H9 (cell line): ENCODE data around the gene TSTD2. TPM values are rescaled to one million over a fixed set of nuclear protein-coding genes. Genes with fewer than 3 reads are reported as not detected.

Experiments
- DNase-seq: peaks from one replicate; pipeline ENCODE4 v3.0.0-alpha.2; 2017
- H2AFZ ChIP-seq: one replicate; pipeline ENCODE4 v1.6.1; 2013; ENCODE audit warnings: mild to moderate bottlenecking, low read length, control low read depth, moderate library complexity
- H2AK5ac ChIP-seq: 2 replicates; pipeline ENCODE4 v1.6.1; 2013; ENCODE audit warnings: low read length, control low read depth, mixed read lengths; ENCODE audit not compliant: insufficient read length
- H2BK120ac ChIP-seq: one replicate; pipeline ENCODE4 v1.6.1; 2013; ENCODE audit warnings: low read depth, mild to moderate bottlenecking, low read length, control low read depth, inconsistent platforms; ENCODE audit not compliant: poor library complexity, severe bottlenecking
- H2BK12ac ChIP-seq: 2 replicates; pipeline ENCODE4 v1.6.1; 2013; ENCODE audit warnings: low read length, control low read depth, mixed read lengths, low read depth; ENCODE audit not compliant: insufficient read length
- H2BK15ac ChIP-seq: 2 replicates; pipeline ENCODE4 v1.6.1; 2013; ENCODE audit warnings: low read depth, low read length, control low read depth
- H2BK20ac ChIP-seq: one replicate; pipeline ENCODE4 v1.6.1; 2013; ENCODE audit warnings: low read depth, mild to moderate bottlenecking, low read length, control low read depth, inconsistent platforms; ENCODE audit not compliant: poor library complexity, severe bottlenecking
- H2BK5ac ChIP-seq: 2 replicates; pipeline ENCODE4 v1.6.1; 2013; ENCODE audit warnings: low read length, control low read depth, mixed read lengths; ENCODE audit not compliant: insufficient read length
- H3K14ac ChIP-seq: 2 replicates; pipeline ENCODE4 v1.6.1; 2013; ENCODE audit warnings: low read length, control low read depth; ENCODE audit not compliant: insufficient read depth
- H3K18ac ChIP-seq: 2 replicates; pipeline ENCODE4 v1.6.1; 2013; ENCODE audit warnings: low read depth, mild to moderate bottlenecking, mixed read lengths, low read length, control low read depth; ENCODE audit not compliant: insufficient read length
- H3K23ac ChIP-seq: 2 replicates; pipeline ENCODE4 v1.6.1; 2013; ENCODE audit warnings: low read length, control low read depth, mixed read lengths, low read depth; ENCODE audit not compliant: insufficient read length
- H3K23me2 ChIP-seq: 2 replicates; pipeline ENCODE4 v1.6.1; 2013; ENCODE audit warnings: low read depth, mild to moderate bottlenecking, mixed read lengths, low read length, control low read depth; ENCODE audit not compliant: insufficient read length, poor library complexity, severe bottlenecking
- H3K27ac ChIP-seq: 2 replicates; pipeline ENCODE4 v1.5.1; 2013; ENCODE audit warnings: low read length, control low read depth, mixed read lengths, low read depth; ENCODE audit not compliant: insufficient read length
- H3K27me3 ChIP-seq: 2 replicates; pipeline ENCODE4 v1.6.1; 2013; ENCODE audit warnings: low read length, control low read depth, inconsistent platforms; ENCODE audit not compliant: insufficient read depth
- H3K4ac ChIP-seq: 2 replicates; pipeline ENCODE4 v1.6.1; 2013; ENCODE audit warnings: low read depth, mild to moderate bottlenecking, control low read depth, inconsistent platforms, low read length, moderate library complexity
- H3K4me1 ChIP-seq: 2 replicates; pipeline ENCODE4 v1.6.1; 2013; ENCODE audit warnings: low read length, control low read depth, inconsistent platforms; ENCODE audit not compliant: insufficient read depth
- H3K4me2 ChIP-seq: 2 replicates; pipeline ENCODE4 v1.6.1; 2013; ENCODE audit warnings: low read length, control low read depth, mixed read lengths; ENCODE audit not compliant: insufficient read length, insufficient read depth
- H3K56ac ChIP-seq: 2 replicates; pipeline ENCODE4 v1.6.1; 2013; ENCODE audit warnings: low read depth, mild to moderate bottlenecking, mixed read lengths, low read length, control low read depth; ENCODE audit not compliant: insufficient read length
- H3K79me1 ChIP-seq: 2 replicates; pipeline ENCODE4 v1.6.1; 2013; ENCODE audit warnings: low read depth, mild to moderate bottlenecking, moderate library complexity, low read length, control low read depth, inconsistent platforms; ENCODE audit not compliant: insufficient read depth, poor library complexity, severe bottlenecking
- H3K79me2 ChIP-seq: 2 replicates; pipeline ENCODE4 v1.6.1; 2013; ENCODE audit warnings: low read length, control low read depth, inconsistent platforms; ENCODE audit not compliant: insufficient read depth
- H3K9ac ChIP-seq: 2 replicates; pipeline ENCODE4 v1.6.1; 2013; ENCODE audit warnings: low read length, control low read depth, mixed read lengths; ENCODE audit not compliant: insufficient read length; ENCODE audit errors: extremely low read depth
- H3K9me3 ChIP-seq: one replicate; pipeline ENCODE4 v1.6.1; 2013; ENCODE audit warnings: low read depth, low read length, inconsistent platforms; ENCODE audit not compliant: control insufficient read depth
- H3T11ph ChIP-seq: one replicate; pipeline ENCODE4 v1.6.1; 2013; ENCODE audit warnings: mild to moderate bottlenecking, low read length, control low read depth, inconsistent platforms
- H4K20me1 ChIP-seq: one replicate; pipeline ENCODE4 v1.6.1; 2013; ENCODE audit not compliant: control insufficient read depth, insufficient read length, insufficient read depth
- H4K5ac ChIP-seq: 2 replicates; pipeline ENCODE4 v1.6.1; 2013; ENCODE audit warnings: low read depth, mild to moderate bottlenecking, mixed read lengths, low read length, control low read depth; ENCODE audit not compliant: insufficient read length
- H4K8ac ChIP-seq: replicated peaks from 2 replicates; pipeline ENCODE4 v1.6.1; 2013; ENCODE audit warnings: low read length, control low read depth, mixed read lengths, low read depth; ENCODE audit not compliant: insufficient read length
- H4K91ac ChIP-seq: 2 replicates; pipeline ENCODE4 v1.6.1; 2013; ENCODE audit warnings: low read depth, mild to moderate bottlenecking, moderate library complexity, mixed read lengths, low read length, control low read depth; ENCODE audit not compliant: insufficient read length
- H3K27ac Mint-ChIP-seq, 3 experiments: 2 replicates in 2 of 3; 3 replicates in 1 of 3; pipeline ENCODE4 v1.8.0; 2020 to 2021; ENCODE audit warnings: mixed read lengths in 3 of 3, mild to moderate bottlenecking in 1 of 3, moderate library complexity in 1 of 3
- H3K27me3 Mint-ChIP-seq: 2 replicates; pipeline ENCODE4 v1.8.0; 2021; ENCODE audit warnings: low read depth, mild to moderate bottlenecking, moderate library complexity, mixed read lengths
- H3K36me3 Mint-ChIP-seq, 3 experiments: 2 replicates in 2 of 3; 3 replicates in 1 of 3; pipeline ENCODE4 v1.8.0; 2020 to 2021; ENCODE audit warnings: low read depth in 3 of 3, mixed read lengths in 3 of 3; ENCODE audit not compliant: insufficient read depth in 1 of 3
- H3K4me1 Mint-ChIP-seq, 2 experiments: 2 replicates each; pipeline ENCODE4 v1.8.0; 2020; ENCODE audit warnings: mixed read lengths in 2 of 2
- H3K4me3 Mint-ChIP-seq, 2 experiments: 2 replicates in 1 of 2; 3 replicates in 1 of 2; pipeline ENCODE4 v1.8.0; 2020 to 2021; ENCODE audit warnings: mild to moderate bottlenecking in 2 of 2, mixed read lengths in 2 of 2, moderate library complexity in 1 of 2
- H3K9me3 Mint-ChIP-seq, 2 experiments: 2 replicates in 1 of 2; 3 replicates in 1 of 2; pipeline ENCODE4 v1.8.0; 2020; ENCODE audit warnings: mild to moderate bottlenecking in 2 of 2, mixed read lengths in 2 of 2, moderate library complexity in 1 of 2
- CTCF ChIP-seq: fragments of 200-600 bp; sonication (generic); conservative IDR thresholded peaks from 3 replicates; pipeline ENCODE4 v1.8.0; 2021; ENCODE audit warnings: antibody characterized with exemption, mild to moderate bottlenecking
- WGBS: extraction: QIAGEN DNeasy Blood & Tissue Kit; methylation state at CpG from one replicate; pipeline ENCODE4 v1.1.7; 2013; ENCODE audit warnings: missing lambda C conversion rate, low lambda C conversion rate, mixed read lengths; ENCODE audit not compliant: insufficient read length; ENCODE audit errors: extremely low coverage; 5-methylcytosine and 5-hydroxymethylcytosine counted together
- total RNA-seq: library from RNA; stranded (reverse); gene quantifications from 2 replicates; pipeline ENCODE4 v1.2.1, GENCODE V29; 2021

The TSTD2 gene
- total RNA-seq, 1 experiment from 2014 or later = 23.5 TPM

GRCh38 chr9:97675655-97676054 lies 42.5 kb upstream of the TSTD2 start:
- no peak overlapping the region for H4K91ac ChIP-seq
- no peak overlapping the region for H2BK120ac ChIP-seq
- Mint-ChIP-seq H3K9me3 (no peaks in the 10 kb centered on the region), H3K36me3 (peaks cover 6 to 50% (median 39%) of the 10 kb centered on the region in 3 experiments; a peak in 5 of 7 replicates), H3K27ac (no peak overlapping the region), H3K27me3 (no peaks in the 10 kb centered on the region), H3K4me3 (no peak overlapping the region), H3K4me1 (peaks cover 0 to 6% of the 10 kb centered on the region in 2 experiments; a peak in 1 of 4 replicates)
- no peaks in the 10 kb centered on the region for H3K79me2 ChIP-seq
- H3K23ac ChIP-seq = no peak overlapping the region
- no peak overlapping the region for H3T11ph ChIP-seq
- TF ChIP-seq CTCF = no peak
- H3K23me2 ChIP-seq = no peaks in the 10 kb centered on the region
- H4K8ac ChIP-seq = no peak overlapping the region
- H2BK12ac ChIP-seq = no peak overlapping the region
- H2BK15ac ChIP-seq = no peak overlapping the region
- H3K4me1 ChIP-seq = no peaks in the 10 kb centered on the region
- H2AFZ ChIP-seq = no peak overlapping the region
- H3K14ac ChIP-seq = no peak overlapping the region
- no peak overlapping the region for H2AK5ac ChIP-seq
- no peaks in the 10 kb centered on the region for H3K9me3 ChIP-seq
- H3K4ac ChIP-seq = no peak overlapping the region
- H3K79me1 ChIP-seq = no peaks in the 10 kb centered on the region
- no peak overlapping the region for H3K9ac ChIP-seq
- DNase-seq = no peak
- H3K4me2 ChIP-seq = no peak overlapping the region
- no peak overlapping the region for H3K56ac ChIP-seq
- H2BK20ac ChIP-seq = no peak overlapping the region
- WGBS = no CpG with 5 or more reads among the region's 3 CpGs
- H3K18ac ChIP-seq = no peak overlapping the region
- no peaks in the 10 kb centered on the region for H4K20me1 ChIP-seq
- H3K27ac ChIP-seq = no peak overlapping the region
- no peak overlapping the region for H4K5ac ChIP-seq
- no peaks in the 10 kb centered on the region for H3K27me3 ChIP-seq
- no peak overlapping the region for H2BK5ac ChIP-seq
